Activated T-cell treated with anti-CD3 and anti-CD28 coated beads for 1 hour (primary cell): ENCODE measurements around the gene WBP2NL.
A peak's percentile ranks its signal among the peaks of the same experiment; 100 is the strongest.
"Not testable (repeated sequence)": the region's sequence is repeated elsewhere in the genome, so short reads cannot be mapped to it uniquely, and the experiment has no call there.

ENCODE experiments used
- DNase-seq: peaks from one replicate; pipeline ENCODE4 v3.0.0-alpha.2; 2020; ENCODE audit warnings: low read depth

The WBP2NL gene

DNA sequence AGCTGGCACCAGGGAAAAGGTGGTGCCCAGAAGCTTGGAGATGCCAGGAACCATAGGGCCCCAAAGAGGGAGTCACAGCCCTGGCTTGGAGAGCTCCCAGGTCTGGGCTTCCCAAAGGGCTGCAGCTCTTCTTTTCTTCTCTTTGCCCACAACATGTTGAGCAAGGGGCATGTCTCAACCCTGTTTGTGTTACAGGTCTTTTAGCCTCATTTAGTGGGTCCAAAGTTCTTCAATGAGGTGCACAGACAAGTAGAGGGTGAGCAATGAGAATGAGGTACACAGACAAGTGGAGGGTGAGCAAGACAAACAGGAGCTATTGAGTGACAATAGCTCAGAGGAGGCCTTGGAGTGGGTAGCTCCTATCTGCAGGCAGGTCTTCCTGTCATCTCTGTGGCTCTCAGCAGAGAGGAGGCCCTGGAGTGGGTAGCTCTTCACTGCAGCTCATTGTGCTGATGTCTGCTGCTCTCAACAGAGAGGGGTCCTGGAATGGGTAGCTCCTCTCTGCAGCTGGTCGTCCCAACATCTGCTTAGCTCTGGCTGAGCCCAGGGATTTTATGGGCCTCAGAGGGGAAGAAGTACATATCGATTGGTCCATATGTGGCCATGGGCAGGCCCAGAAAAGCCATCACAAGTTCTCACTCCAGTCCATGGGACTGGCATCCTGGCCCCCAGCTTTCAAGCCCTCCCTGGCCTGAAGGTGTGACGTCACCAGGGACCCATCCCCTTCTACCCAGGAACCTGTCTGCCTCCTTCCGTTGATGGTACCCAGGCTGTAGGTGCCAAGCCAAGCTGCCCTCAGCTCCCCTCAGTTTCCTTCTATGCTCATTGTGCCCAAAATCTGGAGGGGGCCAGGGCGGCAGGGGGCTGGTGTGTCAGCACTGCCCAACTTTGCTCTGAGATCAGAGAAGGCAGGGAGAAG is 34.9 kb downstream of the WBP2NL start:
- DNase-seq, result no peak

GRCh38 chr22:42035256-42035655 is 36.7 kb downstream of the WBP2NL start:
- no peak for DNase-seq

DNA sequence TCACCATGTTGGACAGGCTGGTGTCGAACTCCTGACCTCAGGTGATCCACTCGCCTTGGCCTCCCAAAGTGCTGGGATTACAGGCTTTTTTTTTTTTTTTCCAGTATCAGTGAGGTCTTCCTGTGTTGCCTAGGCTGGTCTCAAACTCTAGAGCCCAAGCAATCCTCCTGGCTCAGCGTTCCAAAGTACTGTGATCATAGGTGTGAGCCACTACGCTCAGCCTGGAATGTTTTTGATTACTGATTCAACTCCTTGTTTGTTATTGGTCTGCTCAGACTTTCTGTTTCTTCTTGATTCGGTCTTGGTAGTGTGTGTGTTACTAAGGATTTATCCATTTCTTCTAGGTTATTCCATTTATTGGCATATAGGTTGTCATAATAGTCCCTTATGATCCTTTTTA is 40.7 kb downstream of the WBP2NL start:
- DNase-seq, result no peak

DNA sequence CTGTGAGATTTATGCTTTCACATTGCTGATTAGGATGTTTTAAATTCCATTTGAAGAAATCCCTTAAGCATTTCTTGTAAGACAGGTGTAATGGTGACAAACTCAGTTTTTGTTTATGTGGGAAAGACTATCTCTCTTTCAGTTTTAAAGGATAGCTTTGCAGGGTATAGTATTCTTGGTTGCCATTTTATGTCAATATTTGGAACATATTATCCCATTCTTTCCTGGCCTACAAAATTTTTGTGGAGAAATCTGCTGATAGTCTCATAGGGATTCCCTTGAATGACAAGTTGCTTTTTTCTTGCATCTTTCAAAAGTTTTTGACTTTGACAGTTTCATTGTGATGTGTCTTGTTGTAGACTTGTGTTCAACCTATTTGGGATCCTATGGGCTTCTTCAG is 43.2 kb downstream of the WBP2NL start:
- DNase-seq, result no peak

- DNase-seq, result no peak
Measured at GRCh38 chr22:42050641-42051180, 52.1 kb downstream of the WBP2NL start.

GRCh38 chr22:42052765-42053164 is 54.2 kb downstream of the WBP2NL start:
- DNase-seq, result no peak

GRCh38 chr22:42056757-42057511 is 58.3 kb downstream of the WBP2NL start:
- no peak for DNase-seq

- no peak for DNase-seq
Measured at GRCh38 chr22:42060489-42060888, 61.9 kb downstream of the WBP2NL start.

DNA sequence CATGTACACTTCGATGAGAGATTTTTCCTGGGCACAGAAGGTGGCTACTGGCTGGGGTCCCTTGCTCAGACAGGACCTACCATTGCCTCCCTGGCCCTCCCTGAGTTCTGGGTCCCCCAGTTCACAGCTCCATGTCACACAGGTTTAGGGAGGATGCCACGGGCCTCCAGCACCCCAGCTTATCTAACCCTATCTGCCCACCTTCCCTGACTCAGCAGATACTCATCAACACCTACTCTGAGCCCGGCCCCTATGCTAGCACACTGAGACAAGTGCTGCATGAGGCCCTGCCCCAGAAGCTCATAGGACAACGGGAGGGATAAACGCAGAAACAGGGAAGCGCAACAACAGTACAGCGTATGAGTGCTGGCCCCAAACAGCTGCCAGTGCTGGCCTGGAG is 62.5 kb downstream of the WBP2NL start:
- DNase-seq, result no peak

DNA sequence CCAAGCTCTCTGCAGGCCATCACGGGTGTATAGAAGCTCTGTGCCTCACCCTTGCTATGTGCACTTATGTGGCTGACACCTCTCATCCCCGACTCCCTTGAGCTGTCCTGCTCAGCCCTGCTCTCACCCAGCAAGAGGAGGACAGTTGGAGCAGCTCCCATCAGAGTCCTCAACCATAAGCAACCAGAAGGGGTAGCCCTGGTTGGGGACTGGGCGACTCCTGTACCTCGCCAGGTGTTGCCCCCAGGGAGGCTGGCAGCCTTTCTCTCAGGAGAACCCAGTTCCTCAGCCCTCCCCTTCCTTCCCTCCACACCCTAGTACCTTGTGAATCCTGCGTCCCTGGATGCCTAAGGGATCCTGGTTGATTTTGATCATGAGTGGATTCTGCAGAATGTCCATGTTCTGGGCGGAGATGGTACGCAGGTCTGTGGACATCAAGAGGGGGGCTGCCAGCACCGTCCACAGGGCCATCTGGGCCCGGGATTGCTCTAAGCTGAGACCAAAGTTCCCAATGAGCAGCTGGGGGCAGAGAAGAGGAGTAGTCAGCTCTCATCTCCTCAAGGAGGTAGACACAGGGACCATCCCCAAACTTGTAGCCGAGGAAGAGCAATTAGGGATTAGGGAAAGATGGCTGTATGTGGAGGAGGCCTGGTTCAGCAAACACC is 64.0 kb downstream of the WBP2NL start:
- DNase-seq, result no peak

DNA sequence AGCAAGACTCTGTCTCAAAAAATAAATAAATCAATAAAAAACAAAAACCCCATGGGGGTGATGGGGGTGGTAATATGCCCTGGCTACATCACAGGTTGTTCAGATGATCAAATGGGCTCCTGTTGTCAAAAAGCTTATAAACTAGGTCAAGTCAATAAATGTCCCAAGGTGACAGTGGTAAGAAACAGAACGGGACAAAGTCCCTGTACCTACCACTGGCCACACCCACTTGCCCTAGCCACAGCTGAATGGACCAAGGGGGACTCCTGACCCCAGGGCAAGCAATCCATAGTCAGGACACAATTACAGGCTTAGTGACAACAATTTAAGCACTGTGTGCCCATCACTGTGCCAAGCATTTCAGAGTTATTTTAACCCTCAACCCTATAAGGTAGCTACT is 66.0 kb downstream of the WBP2NL start:
- DNase-seq, result no peak

- DNase-seq, result no peak
Measured at GRCh38 chr22:42065438-42066125, 67.0 kb downstream of the WBP2NL start.

GRCh38 chr22:42066126-42066761 is 67.7 kb downstream of the WBP2NL start:
- no peak for DNase-seq

DNA sequence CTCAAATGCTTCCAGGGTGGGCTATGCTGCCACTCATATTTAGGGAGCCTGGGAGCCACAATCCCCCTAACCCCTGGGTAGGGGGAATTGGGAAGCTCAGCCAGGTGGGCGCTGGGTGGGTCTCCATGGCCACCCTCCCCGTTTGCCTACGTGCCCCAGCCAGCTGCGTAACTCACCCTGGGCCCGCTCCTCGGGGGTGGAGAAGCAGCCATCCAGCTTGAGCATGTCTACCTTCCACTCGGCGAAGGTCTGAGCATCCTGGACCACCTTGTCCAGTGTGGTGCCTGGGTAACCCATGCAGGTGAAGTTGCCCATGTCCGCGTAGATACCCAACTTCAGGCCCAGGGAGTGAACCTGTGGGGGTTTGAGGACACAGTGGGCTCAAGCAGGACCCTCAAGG is 68.3 kb downstream of the WBP2NL start:
- no peak for DNase-seq

- no peak for DNase-seq
Measured at GRCh38 chr22:42067671-42068251, 69.2 kb downstream of the WBP2NL start.

GRCh38 chr22:42068291-42068690 is 69.7 kb downstream of the WBP2NL start:
- no peak for DNase-seq

DNA sequence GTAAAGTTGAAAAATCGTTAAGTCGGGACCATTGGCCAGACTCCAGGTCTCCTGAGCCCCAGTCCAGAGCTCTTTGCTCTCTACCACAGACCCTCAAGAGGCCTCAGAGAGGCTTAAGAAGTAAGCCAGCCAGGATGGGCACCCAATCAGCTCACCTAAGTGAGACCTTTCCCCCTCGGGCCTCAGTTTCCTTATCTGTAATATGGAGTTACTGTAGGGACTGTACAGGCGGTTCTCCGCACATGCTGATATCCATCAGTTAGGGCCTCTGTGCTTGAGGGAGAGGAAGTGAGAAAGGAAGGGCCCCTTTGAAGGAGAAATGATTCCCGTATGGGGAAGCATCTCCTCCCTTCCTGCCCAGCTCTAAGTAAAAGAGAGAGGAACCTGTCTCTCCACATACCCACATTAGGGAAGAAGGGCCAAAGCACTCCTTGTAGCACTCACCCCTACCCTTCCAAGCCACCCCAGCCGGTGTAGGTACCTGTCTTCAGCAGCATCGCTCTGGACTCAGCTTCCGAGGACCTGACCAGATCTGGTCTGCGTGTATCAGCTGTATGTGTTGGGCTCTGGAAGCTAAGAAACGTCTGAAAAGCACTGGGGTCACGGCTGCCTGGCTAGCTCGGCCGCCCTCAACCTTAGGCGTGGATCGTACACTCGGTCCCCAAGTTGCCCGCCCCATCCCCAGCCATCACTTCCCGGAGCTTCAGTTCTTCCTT is 71.4 kb downstream of the WBP2NL start:
- no peak for DNase-seq

- DNase-seq, result peak; percentile 85
Measured at GRCh38 chr22:42070517-42071422, 72.2 kb downstream of the WBP2NL start, which contains the start of gene NAGA. Gene NAGA, minus strand, starts transcription at chr22:42070812. Its CDS starts 515 bp downstream, at chr22:42070297.

DNA sequence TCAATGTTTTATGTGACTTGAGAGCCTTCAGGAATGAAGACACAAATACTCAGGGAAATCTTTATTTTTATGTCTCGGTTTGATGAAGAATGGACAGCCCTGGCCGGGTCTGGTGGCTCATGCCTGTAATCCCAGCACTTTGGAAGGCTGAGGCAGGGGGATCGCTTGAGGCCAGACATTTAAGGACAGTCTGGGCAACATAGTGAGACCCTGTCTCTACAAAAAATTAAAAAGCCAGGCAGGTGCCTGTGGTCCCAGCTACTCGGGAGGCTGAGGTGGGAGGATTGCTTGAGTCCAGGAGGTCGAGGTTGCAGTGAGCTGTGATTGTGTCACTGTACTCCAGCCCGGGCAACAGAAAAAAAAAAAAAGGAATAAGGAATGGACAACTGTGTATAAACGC is 72.9 kb downstream of the WBP2NL start:
- not testable (repeated sequence) for DNase-seq
